ENCODE measurements around the gene CREB5. TPM values are rescaled to one million over a fixed set of nuclear protein-coding genes. Genes with fewer than 3 reads are reported as not detected.

CREB5 gene
- total RNA-seq, 1 experiment from 2014 or later = 40.5 TPM

DNA sequence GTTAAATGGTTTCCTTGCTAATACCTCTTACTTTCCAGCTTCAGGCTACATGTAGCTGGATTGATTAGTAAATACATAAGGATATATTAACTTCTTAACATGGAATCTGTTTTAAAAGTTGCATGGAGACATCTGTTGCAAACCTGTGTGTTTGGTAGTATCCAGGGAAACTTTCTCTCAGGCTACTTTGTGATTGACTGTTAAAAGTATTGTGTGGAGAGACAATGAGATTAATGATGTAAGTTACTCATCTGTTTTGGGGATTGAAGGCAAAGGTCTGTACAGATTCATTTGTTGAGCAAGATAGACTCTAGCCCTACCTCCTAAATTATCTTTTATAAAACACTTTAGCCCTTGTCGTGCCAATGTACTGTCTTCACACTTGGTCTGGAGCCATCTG is 6.6 kb downstream of the CREB5 start:
- intact Hi-C loops (cut with micrococcal nuclease) = no loop called here
- Mint-ChIP-seq H3K36me3 (ENCODE audit: insufficient read depth, unreplicated experiment) (no peaks in the 10 kb centered on the region), H3K9me3 (ENCODE audit: unreplicated experiment) (no peaks in the 10 kb centered on the region), H3K27me3 (ENCODE audit: insufficient read depth, unreplicated experiment) (no peaks in the 10 kb centered on the region), H3K4me3 (ENCODE audit: unreplicated experiment) (no peak overlapping the region), H3K27ac (ENCODE audit: low read depth, unreplicated experiment) (peak overlapping the region; percentile 94), H3K4me1 (ENCODE audit: insufficient read depth, unreplicated experiment) (peaks cover 14% of the 10 kb centered on the region)
- CTCF ChIA-PET = no interaction called here
- POLR2A ChIA-PET = interaction anchor here (0.7 to 1.1 kb wide), 4 partner anchors 9 to 175 kb away, joined by 3 to 5 read pairs (median 3); no protein-coding TSS in a partner anchor
- peak; percentile 2 for DNase-seq (ENCODE audit: unreplicated experiment)
- BruUV-seq (replicated peaks) = no TSS peak
- TF ChIP-seq, protein P1, sequence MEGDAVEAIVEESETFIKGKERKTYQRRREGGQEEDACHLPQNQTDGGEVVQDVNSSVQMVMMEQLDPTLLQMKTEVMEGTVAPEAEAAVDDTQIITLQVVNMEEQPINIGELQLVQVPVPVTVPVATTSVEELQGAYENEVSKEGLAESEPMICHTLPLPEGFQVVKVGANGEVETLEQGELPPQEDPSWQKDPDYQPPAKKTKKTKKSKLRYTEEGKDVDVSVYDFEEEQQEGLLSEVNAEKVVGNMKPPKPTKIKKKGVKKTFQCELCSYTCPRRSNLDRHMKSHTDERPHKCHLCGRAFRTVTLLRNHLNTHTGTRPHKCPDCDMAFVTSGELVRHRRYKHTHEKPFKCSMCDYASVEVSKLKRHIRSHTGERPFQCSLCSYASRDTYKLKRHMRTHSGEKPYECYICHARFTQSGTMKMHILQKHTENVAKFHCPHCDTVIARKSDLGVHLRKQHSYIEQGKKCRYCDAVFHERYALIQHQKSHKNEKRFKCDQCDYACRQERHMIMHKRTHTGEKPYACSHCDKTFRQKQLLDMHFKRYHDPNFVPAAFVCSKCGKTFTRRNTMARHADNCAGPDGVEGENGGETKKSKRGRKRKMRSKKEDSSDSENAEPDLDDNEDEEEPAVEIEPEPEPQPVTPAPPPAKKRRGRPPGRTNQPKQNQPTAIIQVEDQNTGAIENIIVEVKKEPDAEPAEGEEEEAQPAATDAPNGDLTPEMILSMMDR (IDR thresholded peaks at IDR 0.05; ENCODE audit: unreplicated experiment) = no peak

DNA sequence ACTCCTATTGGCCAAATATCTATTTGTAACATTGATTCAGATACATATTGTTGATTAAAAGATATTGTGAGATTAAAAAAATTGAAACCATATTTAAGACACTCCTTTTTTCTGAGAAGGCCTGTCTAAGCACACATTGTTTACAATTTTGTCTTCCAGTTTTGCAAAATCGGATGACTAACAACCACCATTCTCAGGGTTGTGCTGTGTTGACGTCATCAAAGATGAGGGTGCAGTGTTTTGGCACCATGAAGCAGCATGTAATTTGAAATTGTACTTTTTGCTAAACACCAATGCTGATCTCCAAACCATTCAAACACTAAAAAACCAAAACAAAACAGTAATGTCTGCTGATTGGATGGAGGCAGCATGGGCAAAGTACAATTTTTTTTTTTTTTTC is 7.4 kb downstream of the CREB5 start:
- POLR2A ChIA-PET = no interaction called here
- TF ChIP-seq, protein P1 (IDR thresholded peaks at IDR 0.05; ENCODE audit: unreplicated experiment) = no peak
- no peaks in the 10 kb centered on the region for H3K36me3 Mint-ChIP-seq (ENCODE audit: insufficient read depth, unreplicated experiment)
- no peak overlapping the region for H3K4me3 Mint-ChIP-seq (ENCODE audit: unreplicated experiment)
- no TSS peak for BruUV-seq (replicated peaks)
- peak overlapping the region; percentile 94 for H3K27ac Mint-ChIP-seq (ENCODE audit: low read depth, unreplicated experiment)
- intact Hi-C loops (cut with micrococcal nuclease) = no loop called here
- no peaks in the 10 kb centered on the region for H3K9me3 Mint-ChIP-seq (ENCODE audit: unreplicated experiment)
- DNase-seq (ENCODE audit: unreplicated experiment) = peak; percentile 93
- CTCF ChIA-PET = no interaction called here
- H3K27me3 Mint-ChIP-seq (ENCODE audit: insufficient read depth, unreplicated experiment) = no peaks in the 10 kb centered on the region
- peaks cover 14% of the 10 kb centered on the region for H3K4me1 Mint-ChIP-seq (ENCODE audit: insufficient read depth, unreplicated experiment)

DNA sequence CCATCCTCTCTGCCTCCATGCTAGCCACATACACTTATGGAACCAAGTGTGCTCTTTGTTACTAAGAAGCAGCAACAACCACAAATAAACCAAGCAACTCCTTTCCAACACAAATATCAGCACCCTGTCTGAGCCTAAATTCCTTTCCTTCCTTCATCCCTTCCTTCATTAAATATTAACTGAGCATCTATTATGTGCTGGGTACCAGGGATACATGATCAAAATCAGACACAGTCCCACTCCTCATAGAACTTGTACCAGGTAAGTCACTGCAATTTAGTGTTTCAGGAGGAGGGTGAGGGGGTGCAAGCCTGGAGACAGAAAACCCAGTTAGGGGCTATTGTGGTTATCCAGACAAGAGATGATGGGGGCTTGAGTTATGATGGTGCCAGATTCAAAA is 10.8 kb downstream of the CREB5 start:
- no peak overlapping the region for H3K4me3 Mint-ChIP-seq (ENCODE audit: unreplicated experiment)

DNA sequence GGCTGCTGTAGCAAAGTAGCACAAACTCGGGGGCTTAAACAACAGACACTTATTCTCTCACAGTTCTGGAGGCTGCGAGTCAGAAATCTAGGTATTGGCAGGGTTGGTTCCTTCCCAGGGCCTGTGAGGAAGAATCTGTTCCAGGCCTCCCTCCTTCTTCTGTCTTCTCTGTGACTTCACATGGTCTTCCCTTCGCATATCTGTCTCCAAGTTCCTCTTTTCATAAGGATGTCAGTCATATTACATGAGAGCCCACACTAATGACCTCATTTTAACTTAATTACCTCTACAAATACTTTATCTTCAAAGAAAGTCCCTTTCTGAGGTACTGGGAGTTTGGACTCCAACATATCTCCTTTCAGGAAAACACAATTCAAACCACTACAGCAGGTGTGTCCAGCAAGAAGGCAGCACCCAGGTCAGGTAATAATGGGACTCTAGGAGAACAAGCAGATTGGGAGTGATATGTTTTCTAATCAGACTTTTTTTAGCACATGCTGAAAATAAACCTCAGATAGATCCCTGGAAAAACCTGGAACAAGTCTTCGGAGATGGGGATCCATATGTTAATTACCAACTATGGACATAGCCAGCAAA is 11.7 kb downstream of the CREB5 start:
- CTCF ChIA-PET = no interaction called here
- DNase-seq (ENCODE audit: unreplicated experiment) = no peak
- TF ChIP-seq, protein P1 (IDR thresholded peaks at IDR 0.05; ENCODE audit: unreplicated experiment) = no peak
- no peaks in the 10 kb centered on the region for H3K36me3 Mint-ChIP-seq (ENCODE audit: insufficient read depth, unreplicated experiment)
- intact Hi-C loops (cut with micrococcal nuclease) = no loop called here
- no peak overlapping the region for H3K4me3 Mint-ChIP-seq (ENCODE audit: unreplicated experiment)
- H3K27me3 Mint-ChIP-seq (ENCODE audit: insufficient read depth, unreplicated experiment) = no peaks in the 10 kb centered on the region
- POLR2A ChIA-PET = no interaction called here
- no peaks in the 10 kb centered on the region for H3K9me3 Mint-ChIP-seq (ENCODE audit: unreplicated experiment)
- peaks cover 17% of the 10 kb centered on the region for H3K4me1 Mint-ChIP-seq (ENCODE audit: insufficient read depth, unreplicated experiment)
- no peak overlapping the region for H3K27ac Mint-ChIP-seq (ENCODE audit: low read depth, unreplicated experiment)
- BruUV-seq (replicated peaks) = no TSS peak

More for the DNA sequence above, 10.8 kb downstream of the CREB5 start:
- H3K27ac Mint-ChIP-seq (ENCODE audit: low read depth, unreplicated experiment) = no peak overlapping the region
- BruUV-seq (replicated peaks) = no TSS peak
- intact Hi-C loops (cut with micrococcal nuclease) = no loop called here
- DNase-seq (ENCODE audit: unreplicated experiment) = no peak
- H3K9me3 Mint-ChIP-seq (ENCODE audit: unreplicated experiment) = no peaks in the 10 kb centered on the region
- ChIA-PET CTCF (interaction anchor here (0.6 kb wide), 1 partner anchor 256 kb away, joined by 5 read pairs; no protein-coding TSS in a partner anchor), POLR2A (no interaction called here)
- peaks cover 20% of the 10 kb centered on the region for H3K4me1 Mint-ChIP-seq (ENCODE audit: insufficient read depth, unreplicated experiment)
- no peaks in the 10 kb centered on the region for H3K27me3 Mint-ChIP-seq (ENCODE audit: insufficient read depth, unreplicated experiment)
- no peaks in the 10 kb centered on the region for H3K36me3 Mint-ChIP-seq (ENCODE audit: insufficient read depth, unreplicated experiment)
- TF ChIP-seq, protein P1 (IDR thresholded peaks at IDR 0.05; ENCODE audit: unreplicated experiment) = no peak
